Measurements from ENCODE around the gene ZNF583.

Gene ZNF583

DNA sequence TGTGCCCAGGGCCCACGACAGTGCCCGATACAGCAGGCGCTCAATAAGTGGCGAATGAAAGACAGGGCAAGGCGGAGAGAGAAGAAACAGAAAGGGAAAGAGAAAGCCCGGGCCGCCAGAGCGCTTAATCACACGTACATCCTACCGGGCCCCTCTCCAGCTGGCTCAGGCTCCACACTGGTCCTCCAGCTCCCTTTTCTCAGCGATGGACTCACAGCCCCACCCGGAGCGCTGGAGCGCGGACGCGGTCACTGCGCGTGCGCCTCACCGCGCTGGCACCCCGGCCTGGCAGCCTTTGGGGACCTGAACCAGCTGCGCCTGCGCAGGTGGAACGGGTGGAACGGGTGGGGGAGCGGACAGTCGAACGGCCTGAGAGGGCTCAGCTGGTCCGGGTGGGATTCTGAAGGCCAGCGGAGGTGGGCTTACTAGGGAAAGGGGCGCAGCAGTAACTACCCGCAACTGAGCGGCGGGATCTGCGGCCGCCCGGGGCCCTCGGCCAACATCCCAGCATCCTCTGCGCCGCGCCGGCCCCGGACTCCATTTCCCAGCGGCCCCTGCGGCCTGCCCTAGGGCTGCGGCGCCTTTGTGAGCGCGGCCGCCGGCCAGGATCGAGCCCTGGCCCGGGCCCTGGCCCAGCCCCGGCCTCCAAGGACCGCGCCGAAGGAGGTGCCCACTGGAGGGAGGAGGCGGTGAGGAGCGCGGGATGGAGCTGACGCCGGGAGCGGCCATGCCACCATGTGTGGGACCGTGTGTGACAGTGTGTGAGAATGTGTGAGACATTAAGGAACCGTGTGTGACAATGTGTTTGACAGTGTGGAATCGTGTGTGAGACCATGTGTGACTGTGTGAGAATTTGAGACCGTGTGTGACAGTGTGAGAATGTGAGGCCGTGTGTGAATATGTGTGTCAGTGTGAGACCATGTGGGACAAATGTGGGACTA, at the start of gene ZNF583:
Gene ZNF583, plus strand, starts transcription at position 569 of the 941 bp plus-strand sequence. CDS start 2,783 bp downstream, outside the sequence.
- peak; percentile 98 for DNase-seq (ENCODE audit: low spot score)

DNA sequence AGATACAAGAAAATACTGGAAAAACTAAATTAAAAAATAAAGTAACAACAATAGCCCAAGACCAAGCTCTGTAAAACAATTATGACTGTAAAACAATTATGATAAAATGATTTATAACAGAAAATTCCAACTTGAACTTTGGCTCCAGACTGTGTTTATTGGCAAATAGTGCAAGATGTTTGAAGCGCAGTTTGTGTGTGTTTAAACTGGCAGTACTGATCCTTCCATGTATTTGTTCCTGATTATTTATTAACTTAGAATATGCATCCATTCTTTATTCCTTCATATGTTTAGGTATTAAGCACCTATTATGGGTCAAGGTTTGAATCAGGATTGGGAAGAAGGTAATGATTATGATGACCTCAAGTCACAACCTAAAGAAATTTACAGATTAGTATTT, 48.6 kb upstream of the ZNF583 start:
- DNase-seq (ENCODE audit: low spot score), result no peak

DNA sequence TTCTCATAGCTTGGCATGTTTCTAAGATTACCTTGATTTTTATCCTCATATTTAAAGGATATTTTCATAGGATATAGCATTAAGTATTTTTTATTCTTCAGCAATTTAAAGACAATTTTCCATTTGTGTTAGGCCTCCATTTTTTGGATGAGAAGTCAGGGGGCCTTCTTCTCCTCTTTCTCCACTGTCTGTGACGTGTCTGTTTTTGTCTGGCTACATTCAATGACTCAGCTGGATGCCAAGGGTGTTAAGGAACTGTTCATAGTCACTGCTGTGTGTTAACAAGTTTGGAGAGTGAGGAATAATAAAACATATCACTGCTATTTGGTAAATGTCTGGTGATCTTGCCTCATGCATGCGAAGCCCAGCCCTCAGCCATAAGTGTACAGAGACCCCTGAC, 47.2 kb upstream of the ZNF583 start:
- DNase-seq (ENCODE audit: low spot score), result no peak

DNA sequence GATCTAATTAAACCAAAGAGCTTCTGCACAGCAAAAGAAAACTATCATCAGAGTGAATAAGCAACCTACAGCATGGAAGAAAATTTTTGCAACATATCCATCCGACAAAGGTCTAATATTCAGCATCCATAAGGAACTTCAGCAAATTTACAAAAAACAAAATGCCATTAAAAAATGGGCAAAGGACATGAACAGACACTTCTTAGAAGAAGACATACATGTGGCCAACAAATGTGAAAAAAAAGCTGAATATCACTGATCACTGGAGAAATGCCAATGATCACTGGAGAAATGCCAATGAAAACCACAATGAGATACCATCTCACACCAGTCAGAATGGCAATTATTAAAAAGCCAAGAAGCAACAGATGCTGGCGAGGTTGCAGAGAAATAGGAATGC, 43.3 kb upstream of the ZNF583 start:
- no peak for DNase-seq (ENCODE audit: low spot score)

- peak; percentile 91 for DNase-seq (ENCODE audit: low spot score)
These were observed 36.1 kb upstream of the ZNF583 start for GRCh38 chr19:56367829-56368711.

DNA sequence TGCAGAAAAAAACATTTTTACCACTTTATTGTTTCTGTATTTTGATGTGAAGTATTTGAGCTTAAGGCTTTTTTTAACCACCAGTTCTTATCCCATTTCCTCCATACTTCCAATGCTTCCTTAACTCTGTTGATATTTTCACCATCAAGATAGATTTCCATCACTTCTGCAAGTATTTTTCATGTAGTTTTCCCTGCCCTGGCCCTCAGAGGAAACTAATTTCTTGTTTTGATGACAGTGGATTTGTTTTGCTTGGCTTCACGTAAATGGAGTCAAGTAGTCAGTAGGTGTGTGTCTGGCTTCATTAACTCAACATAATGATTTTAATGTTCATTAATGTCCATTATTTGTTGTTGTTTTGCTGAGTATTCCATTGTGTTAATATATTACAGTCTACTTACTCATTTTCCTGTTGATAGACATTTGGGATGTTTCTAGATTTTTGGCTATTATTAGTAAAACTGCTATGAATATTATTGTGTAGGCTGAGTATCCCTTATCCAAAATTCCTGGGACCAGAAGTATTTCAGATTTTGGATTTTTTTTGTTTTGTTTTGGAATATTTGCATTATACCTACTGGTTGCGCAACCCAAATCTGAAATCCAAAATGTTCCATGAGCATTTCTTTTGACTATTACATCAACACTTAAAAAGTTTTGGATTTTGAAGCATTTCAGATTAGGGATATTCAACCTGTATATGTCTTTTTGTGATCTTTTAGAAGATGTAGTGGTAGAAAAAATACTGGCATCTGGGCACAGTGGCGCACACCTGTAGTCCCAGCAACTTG, 34.1 kb upstream of the ZNF583 start:
- DNase-seq (ENCODE audit: low spot score), result no peak

DNA sequence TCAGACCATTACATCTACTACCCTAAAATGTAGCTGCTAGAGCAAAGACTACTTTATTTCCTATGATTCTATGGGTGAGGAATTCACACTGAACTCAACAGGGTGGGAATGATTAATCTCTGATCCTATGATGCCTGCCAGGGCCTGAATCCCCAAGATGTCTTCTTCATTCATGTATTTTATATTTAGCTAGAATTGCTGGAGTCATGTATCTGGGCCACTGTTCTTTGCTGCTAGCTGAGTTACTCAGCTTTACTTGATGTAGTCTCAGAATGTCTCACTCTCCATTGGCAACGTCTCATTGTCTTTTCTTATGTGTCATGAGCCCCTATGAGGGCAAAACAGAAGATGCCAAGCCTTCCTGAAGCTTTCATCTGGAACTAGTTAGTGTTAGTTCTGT, 31.9 kb upstream of the ZNF583 start:
- no peak for DNase-seq (ENCODE audit: low spot score)

DNA sequence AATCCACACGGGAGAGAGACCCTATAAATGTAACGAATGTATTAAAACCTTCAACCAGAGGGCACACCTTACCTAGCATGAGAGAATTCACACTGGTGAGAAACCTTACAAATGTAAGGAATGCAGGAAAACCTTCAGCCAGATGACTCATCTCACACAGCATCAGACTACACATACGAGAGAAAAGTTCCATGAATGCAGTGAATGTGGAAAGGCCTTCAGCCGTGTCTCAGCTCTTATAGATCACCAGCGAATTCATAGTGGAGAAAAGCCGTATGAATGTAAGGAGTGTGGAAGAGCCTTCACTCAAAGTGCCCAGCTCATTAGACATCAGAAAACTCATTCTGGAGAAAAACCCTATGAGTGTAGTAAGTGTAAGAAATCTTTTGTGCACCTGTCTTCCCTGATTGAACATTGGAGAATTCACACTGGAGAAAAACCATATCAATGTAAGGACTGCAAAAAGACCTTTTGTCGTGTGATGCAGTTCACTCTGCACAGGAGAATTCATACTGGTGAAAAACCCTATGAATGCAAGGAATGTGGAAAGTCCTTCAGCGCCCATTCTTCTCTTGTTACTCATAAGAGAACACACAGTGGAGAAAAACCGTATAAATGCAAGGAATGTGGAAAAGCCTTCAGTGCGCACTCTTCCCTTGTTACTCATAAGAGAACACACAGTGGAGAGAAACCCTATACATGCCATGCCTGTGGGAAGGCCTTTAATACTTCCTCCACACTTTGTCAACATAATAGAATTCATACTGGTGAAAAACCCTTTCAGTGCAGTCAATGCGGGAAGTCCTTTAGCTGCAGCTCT, 26.8 kb upstream of the ZNF583 start:
- DNase-seq (ENCODE audit: low spot score), result no peak

- no peak for DNase-seq (ENCODE audit: low spot score)
These were observed 20.1 kb upstream of the ZNF583 start for GRCh38 chr19:56383826-56384605.

GRCh38 chr19:56393119-56394012, 10.8 kb upstream of the ZNF583 start, which contains the start of gene ZNF582:
Gene ZNF582 (minus strand): TSS chr19:56393534. CDS start chr19:56391752, 1,782 bp downstream.
- peak; percentile 98 for DNase-seq (ENCODE audit: low spot score)

- DNase-seq (ENCODE audit: low spot score), result no peak
These were observed 5.3 kb upstream of the ZNF583 start for GRCh38 chr19:56398809-56399208.

DNA sequence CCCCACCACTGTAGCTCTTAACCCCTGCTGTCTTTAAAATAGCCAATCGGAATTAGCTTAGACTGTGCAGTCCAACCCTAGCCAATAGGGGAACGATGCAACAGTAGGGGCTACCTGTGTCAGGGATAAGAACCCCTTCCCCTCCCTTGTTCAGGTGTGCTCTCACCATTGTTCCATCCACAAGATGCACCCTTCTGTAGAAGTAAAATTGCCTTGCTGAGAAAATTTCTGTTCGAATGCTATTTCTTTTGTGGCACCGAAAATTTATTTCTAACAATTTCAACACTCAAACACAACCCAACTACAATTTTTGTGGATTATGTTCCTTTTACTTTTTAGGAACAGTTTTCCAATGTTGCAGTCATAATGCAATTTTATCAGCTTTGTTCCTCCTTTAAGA, 3.6 kb upstream of the ZNF583 start:
- no peak for DNase-seq (ENCODE audit: low spot score)

GRCh38 chr19:56403261-56403660, 871 bp upstream of the ZNF583 start:
- no peak for DNase-seq (ENCODE audit: low spot score)

- DNase-seq (ENCODE audit: low spot score), result no peak
These were observed 549 bp downstream of the ZNF583 start for GRCh38 chr19:56404705-56405056.

GRCh38 chr19:56405062-56405461, 930 bp downstream of the ZNF583 start:
- no peak for DNase-seq (ENCODE audit: low spot score)

- no peak for DNase-seq (ENCODE audit: low spot score)
These were observed 19.3 kb downstream of the ZNF583 start for GRCh38 chr19:56423276-56423984.

DNA sequence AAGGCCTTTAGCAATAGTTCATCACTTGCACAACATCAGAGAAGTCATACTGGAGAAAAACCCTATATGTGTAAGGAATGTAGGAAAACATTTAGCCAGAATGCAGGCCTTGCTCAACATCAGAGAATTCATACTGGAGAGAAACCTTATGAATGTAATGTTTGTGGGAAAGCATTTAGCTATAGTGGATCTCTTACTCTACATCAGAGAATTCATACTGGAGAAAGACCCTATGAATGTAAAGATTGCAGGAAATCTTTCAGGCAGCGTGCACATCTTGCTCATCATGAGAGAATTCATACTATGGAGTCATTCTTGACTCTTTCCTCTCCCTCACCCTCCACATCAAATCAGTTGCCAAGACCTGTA, 19.8 kb downstream of the ZNF583 start:
- DNase-seq (ENCODE audit: low spot score), result no peak

DNA sequence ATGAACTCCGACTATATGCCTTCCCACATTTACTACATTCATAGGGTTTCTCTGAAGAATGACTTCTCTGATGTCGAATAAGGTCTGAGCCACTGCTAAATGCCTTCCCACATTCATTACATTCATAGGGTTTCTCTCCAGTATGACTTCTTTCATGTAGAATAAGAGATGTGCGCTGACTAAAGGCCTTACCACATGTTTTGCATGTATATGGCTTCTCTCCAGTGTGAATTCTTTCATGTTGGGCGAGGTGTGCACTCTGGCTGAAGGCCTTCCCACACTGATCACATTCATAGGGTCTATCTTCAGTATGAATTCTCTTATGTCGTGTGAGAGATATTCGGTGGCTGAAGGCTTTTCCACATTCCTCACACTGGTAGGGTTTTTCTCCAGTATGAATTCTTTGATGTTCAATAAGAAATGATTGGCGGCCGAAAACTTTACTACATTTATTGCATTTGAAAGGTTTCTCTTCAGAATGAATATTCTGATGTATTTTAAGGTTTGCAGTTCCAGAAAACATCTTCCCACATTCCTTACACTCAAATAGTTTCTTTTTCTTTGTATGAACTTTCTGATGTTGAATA, 37.2 kb downstream of the ZNF583 start:
- no peak for DNase-seq (ENCODE audit: low spot score)

All from HuH-7 (cell line).